HG03095 (cell line): ENCODE data around the gene CDKN2AIP.

Source experiments
- ATAC-seq: cut with Tn5 transposase; IDR thresholded peaks from one replicate; pipeline ENCODE4 v1.9.1; 2021; ENCODE audit warnings: moderate library complexity; ENCODE audit not compliant: unreplicated experiment

CDKN2AIP gene

DNA sequence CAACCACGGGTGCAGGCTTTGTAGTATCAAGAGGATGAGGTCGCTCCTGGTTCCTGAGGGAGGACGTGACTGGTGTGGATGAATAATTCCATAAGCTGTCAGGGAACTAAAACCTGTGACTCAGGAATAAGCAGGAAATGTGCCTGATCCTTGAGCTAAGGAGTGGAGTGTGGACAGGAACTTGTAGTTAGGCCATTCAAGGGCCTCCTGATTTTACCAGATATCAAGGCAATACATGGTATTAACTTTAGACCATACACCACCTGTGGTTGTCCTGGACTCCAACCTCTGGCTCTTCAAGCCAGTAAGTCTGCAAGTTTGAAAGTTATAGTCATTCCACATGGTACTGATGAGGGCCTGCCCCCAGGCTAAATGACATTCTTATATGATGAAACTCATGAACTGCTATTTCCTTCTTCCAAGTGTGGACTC, 48.4 kb downstream of the CDKN2AIP start:
- no peak for ATAC-seq

DNA sequence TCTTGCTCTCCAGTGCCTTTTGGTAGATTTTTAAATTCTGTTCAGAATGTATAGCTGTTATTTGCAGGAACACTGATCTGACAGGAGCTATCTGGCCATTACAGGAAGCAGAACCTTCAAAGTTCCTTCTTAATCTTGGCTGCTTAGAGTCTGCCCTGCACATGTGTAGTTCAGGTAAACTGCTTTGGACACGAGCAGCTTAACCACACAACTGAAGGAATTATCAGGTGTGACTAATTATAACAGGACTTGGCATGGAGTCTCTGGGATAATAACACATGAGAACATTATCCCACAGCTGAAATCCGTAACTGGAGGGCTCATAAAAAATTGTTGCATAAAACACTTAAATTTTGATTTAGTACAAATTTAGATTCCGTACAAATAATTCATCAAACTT, 48.8 kb downstream of the CDKN2AIP start:
- no peak for ATAC-seq

GRCh38 chr4:183495184-183495583, 50.7 kb downstream of the CDKN2AIP start:
- no peak for ATAC-seq
